ENCODE data around the gene NEXN.

The NEXN gene

GRCh38 chr1:77990629-77991204 lies 102.3 kb downstream of the NEXN start:
- H3K36me3 ChIP-seq = peaks cover 32 to 60% (median 52%) of the 10 kb centered on the region in 11 experiments
- no peak overlapping the region for H3K9ac ChIP-seq
- H3K4me1 ChIP-seq = no peaks in the 10 kb centered on the region; a peak in 1 of 20 replicates
- H3K27ac ChIP-seq = no peak overlapping the region
- peaks cover 0 to 8% (median 0%) of the 10 kb centered on the region in 11 experiments; a peak in 5 of 22 replicates for H4K20me1 ChIP-seq
- no peak overlapping the region for H3K4me3 ChIP-seq
- no peaks in the 10 kb centered on the region for H3K27me3 ChIP-seq
- TF ChIP-seq Cebpa-rat (IDR thresholded peaks at IDR 0.05) = no peak
- H3K4me2 ChIP-seq = no peak overlapping the region
- H3K9me3 ChIP-seq (replicated peaks in 1 of 11) = peaks cover 0 to 8% (median 5%) of the 10 kb centered on the region in 11 experiments; a peak in 5 of 22 replicates

- no peak overlapping the region for H3K4me2 ChIP-seq
- no peak overlapping the region for H3K4me3 ChIP-seq
- no peaks in the 10 kb centered on the region for H3K27me3 ChIP-seq
- peaks cover 0 to 8% (median 5%) of the 10 kb centered on the region in 11 experiments; a peak in 5 of 22 replicates for H3K9me3 ChIP-seq (replicated peaks in 1 of 11)
- H3K27ac ChIP-seq = no peak overlapping the region
- no peak overlapping the region for H3K9ac ChIP-seq
- H3K36me3 ChIP-seq = peaks cover 33 to 69% (median 56%) of the 10 kb centered on the region in 11 experiments
- no peaks in the 10 kb centered on the region; a peak in 1 of 20 replicates for H3K4me1 ChIP-seq
- peaks cover 0 to 7% (median 0%) of the 10 kb centered on the region in 11 experiments; a peak in 5 of 22 replicates for H4K20me1 ChIP-seq
- TF ChIP-seq Cebpa-rat (IDR thresholded peaks at IDR 0.05) = no peak
These were observed 103.2 kb downstream of the NEXN start for GRCh38 chr1:77991638-77992037.
